ENCODE results near the gene NPW.

NPW gene

DNA sequence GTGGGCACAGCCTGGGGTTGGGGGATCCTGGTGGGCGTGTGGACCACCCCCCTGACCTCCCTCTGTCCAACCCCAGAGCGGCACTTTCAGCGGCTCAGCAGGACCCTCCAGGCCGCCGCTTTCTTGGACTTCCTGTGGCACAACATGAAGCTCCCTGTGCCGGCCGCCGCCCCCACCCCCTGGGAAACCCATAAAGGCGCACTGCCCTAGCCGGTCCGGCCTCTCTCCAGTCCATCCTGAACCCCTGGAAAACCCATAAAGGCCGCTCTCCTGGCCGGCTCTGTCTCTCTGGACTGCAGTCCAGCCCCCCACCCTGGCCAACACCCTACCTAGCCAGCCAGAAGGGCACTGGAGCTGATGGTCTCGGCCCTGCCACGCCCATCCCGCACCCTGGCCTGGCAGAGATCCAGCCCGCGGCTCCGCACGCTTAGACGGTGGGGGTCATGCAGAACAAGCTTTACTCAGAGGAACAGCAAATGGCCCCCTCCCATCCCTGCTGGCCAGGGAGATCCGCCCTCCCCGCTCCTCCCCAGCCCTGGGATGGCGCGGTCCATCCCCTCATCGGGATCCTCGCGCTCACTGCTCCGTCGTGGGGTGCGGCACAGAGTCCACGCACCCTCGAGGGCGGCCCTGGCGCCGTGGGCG lies 41.0 kb upstream of the NPW start:
- Histone ChIP-seq H3K4me3 (ENCODE audit: low read depth, low read length) (peak overlapping the region; percentile 69), H3K36me3 (ENCODE audit: control insufficient read depth, insufficient read depth, low read length) (peaks cover 43% of the 10 kb centered on the region), H3K9ac (ENCODE audit: low read length) (no peak overlapping the region), H3K27ac (ENCODE audit: low read depth, low read length) (no peak overlapping the region), H3K9me3 (ENCODE audit: control insufficient read depth, insufficient read depth, low read depth, low read length) (no peaks in the 10 kb centered on the region), H3K27me3 (ENCODE audit: control insufficient read depth, insufficient read depth, low read length) (peaks cover 43% of the 10 kb centered on the region), H3K4me1 (ENCODE audit: control insufficient read depth, insufficient read depth, low read length) (peaks cover 28% of the 10 kb centered on the region)

- H3K9me3 ChIP-seq (ENCODE audit: control insufficient read depth, insufficient read depth, low read depth, low read length): no peaks in the 10 kb centered on the region
- H3K27ac ChIP-seq (ENCODE audit: low read depth, low read length): no peak overlapping the region
- peak overlapping the region; percentile 69 for H3K4me3 ChIP-seq (ENCODE audit: low read depth, low read length)
- H3K36me3 ChIP-seq (ENCODE audit: control insufficient read depth, insufficient read depth, low read length): peaks cover 38% of the 10 kb centered on the region
- H3K27me3 ChIP-seq (ENCODE audit: control insufficient read depth, insufficient read depth, low read length): peaks cover 43% of the 10 kb centered on the region
- peak overlapping the region; percentile 56 for H3K9ac ChIP-seq (ENCODE audit: low read length)
- peaks cover 28% of the 10 kb centered on the region for H3K4me1 ChIP-seq (ENCODE audit: control insufficient read depth, insufficient read depth, low read length)
These were observed 40.1 kb upstream of the NPW start for GRCh38 chr16:1979271-1980029.

GRCh38 chr16:1980030-1980769 lies 39.4 kb upstream of the NPW start:
- Histone ChIP-seq H3K4me1 (ENCODE audit: control insufficient read depth, insufficient read depth, low read length) (peaks cover 33% of the 10 kb centered on the region), H3K27me3 (ENCODE audit: control insufficient read depth, insufficient read depth, low read length) (peaks cover 43% of the 10 kb centered on the region), H3K27ac (ENCODE audit: low read depth, low read length) (no peak overlapping the region), H3K4me3 (ENCODE audit: low read depth, low read length) (peak overlapping the region; percentile 69), H3K9ac (ENCODE audit: low read length) (peak overlapping the region; percentile 56), H3K36me3 (ENCODE audit: control insufficient read depth, insufficient read depth, low read length) (peaks cover 30% of the 10 kb centered on the region), H3K9me3 (ENCODE audit: control insufficient read depth, insufficient read depth, low read depth, low read length) (no peaks in the 10 kb centered on the region)

DNA sequence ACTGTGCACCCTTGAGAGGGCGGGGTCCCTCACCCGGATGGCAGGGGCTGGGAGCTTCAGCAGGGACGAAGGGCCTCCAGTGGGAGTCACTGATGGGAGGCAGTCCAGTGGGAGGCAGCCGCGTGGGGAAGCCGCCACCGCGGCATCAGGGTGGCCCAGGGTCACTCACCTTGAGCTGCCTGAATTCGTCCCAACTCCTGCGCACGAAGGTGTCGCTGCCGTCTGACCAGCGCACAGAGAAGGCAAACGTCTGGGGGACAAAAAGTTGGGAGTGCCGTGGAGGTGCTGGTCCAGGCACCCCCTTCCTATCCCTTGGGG lies 38.9 kb upstream of the NPW start:
- Histone ChIP-seq H3K36me3 (ENCODE audit: control insufficient read depth, insufficient read depth, low read length) (peaks cover 28% of the 10 kb centered on the region), H3K27ac (ENCODE audit: low read depth, low read length) (no peak overlapping the region), H3K27me3 (ENCODE audit: control insufficient read depth, insufficient read depth, low read length) (peaks cover 43% of the 10 kb centered on the region), H3K4me1 (ENCODE audit: control insufficient read depth, insufficient read depth, low read length) (peaks cover 34% of the 10 kb centered on the region), H3K9ac (ENCODE audit: low read length) (no peak overlapping the region), H3K9me3 (ENCODE audit: control insufficient read depth, insufficient read depth, low read depth, low read length) (no peaks in the 10 kb centered on the region), H3K4me3 (ENCODE audit: low read depth, low read length) (peak overlapping the region; percentile 69)

DNA sequence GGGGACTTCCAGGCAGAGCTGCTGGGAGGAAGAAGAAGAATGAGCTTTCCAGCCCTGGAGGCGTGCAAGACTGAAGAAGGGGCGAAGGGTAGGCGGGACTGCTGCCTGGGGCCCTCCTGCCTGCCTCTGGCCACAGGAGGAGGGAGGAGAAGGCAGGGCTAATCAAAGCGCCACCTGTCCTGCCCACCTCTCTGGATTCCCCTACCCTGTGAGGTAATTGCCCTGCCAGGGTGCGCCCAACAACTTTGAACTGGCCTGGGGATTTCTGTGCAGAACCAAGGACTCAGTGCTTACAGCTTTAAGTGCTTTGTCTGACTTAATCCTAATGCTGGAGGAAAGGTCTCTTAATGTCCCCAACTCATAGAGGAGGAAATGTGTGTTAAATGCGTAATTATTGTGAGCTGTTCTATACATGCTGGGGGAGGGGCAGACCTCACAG lies 38.2 kb upstream of the NPW start, which contains the start of gene NOXO1:
NOXO1 (minus strand) TSS at position 72 of the 439 bp plus-strand sequence. CDS start 290 bp downstream, outside the sequence.
- H3K27me3 ChIP-seq (ENCODE audit: control insufficient read depth, insufficient read depth, low read length): peaks cover 43% of the 10 kb centered on the region
- peaks cover 28% of the 10 kb centered on the region for H3K36me3 ChIP-seq (ENCODE audit: control insufficient read depth, insufficient read depth, low read length)
- peak within 1 kb of the TSS; percentile 12 for H3K9ac ChIP-seq (ENCODE audit: low read length)
- peaks cover 34% of the 10 kb centered on the region for H3K4me1 ChIP-seq (ENCODE audit: control insufficient read depth, insufficient read depth, low read length)
- no peaks in the 10 kb centered on the region for H3K9me3 ChIP-seq (ENCODE audit: control insufficient read depth, insufficient read depth, low read depth, low read length)
- H3K4me3 ChIP-seq (ENCODE audit: low read depth, low read length): peak within 1 kb of the TSS; percentile 69
- no peak within 1 kb of the TSS for H3K27ac ChIP-seq (ENCODE audit: low read depth, low read length)

GRCh38 chr16:1982013-1982433 lies 37.6 kb upstream of the NPW start:
- peaks cover 43% of the 10 kb centered on the region for H3K27me3 ChIP-seq (ENCODE audit: control insufficient read depth, insufficient read depth, low read length)
- peaks cover 34% of the 10 kb centered on the region for H3K4me1 ChIP-seq (ENCODE audit: control insufficient read depth, insufficient read depth, low read length)
- H3K9ac ChIP-seq (ENCODE audit: low read length): no peak overlapping the region
- H3K4me3 ChIP-seq (ENCODE audit: low read depth, low read length): no peak overlapping the region
- H3K27ac ChIP-seq (ENCODE audit: low read depth, low read length): no peak overlapping the region
- H3K9me3 ChIP-seq (ENCODE audit: control insufficient read depth, insufficient read depth, low read depth, low read length): no peaks in the 10 kb centered on the region
- peaks cover 26% of the 10 kb centered on the region for H3K36me3 ChIP-seq (ENCODE audit: control insufficient read depth, insufficient read depth, low read length)

- H3K9ac ChIP-seq (ENCODE audit: low read length): no peak overlapping the region
- no peak overlapping the region for H3K27ac ChIP-seq (ENCODE audit: low read depth, low read length)
- peak overlapping the region; percentile 63 for H3K4me3 ChIP-seq (ENCODE audit: low read depth, low read length)
- no peaks in the 10 kb centered on the region for H3K9me3 ChIP-seq (ENCODE audit: control insufficient read depth, insufficient read depth, low read depth, low read length)
- peaks cover 17% of the 10 kb centered on the region for H3K36me3 ChIP-seq (ENCODE audit: control insufficient read depth, insufficient read depth, low read length)
- H3K4me1 ChIP-seq (ENCODE audit: control insufficient read depth, insufficient read depth, low read length): peaks cover 34% of the 10 kb centered on the region
- peaks cover 45% of the 10 kb centered on the region for H3K27me3 ChIP-seq (ENCODE audit: control insufficient read depth, insufficient read depth, low read length)
These were observed 36.5 kb upstream of the NPW start for GRCh38 chr16:1982991-1983543.

DNA sequence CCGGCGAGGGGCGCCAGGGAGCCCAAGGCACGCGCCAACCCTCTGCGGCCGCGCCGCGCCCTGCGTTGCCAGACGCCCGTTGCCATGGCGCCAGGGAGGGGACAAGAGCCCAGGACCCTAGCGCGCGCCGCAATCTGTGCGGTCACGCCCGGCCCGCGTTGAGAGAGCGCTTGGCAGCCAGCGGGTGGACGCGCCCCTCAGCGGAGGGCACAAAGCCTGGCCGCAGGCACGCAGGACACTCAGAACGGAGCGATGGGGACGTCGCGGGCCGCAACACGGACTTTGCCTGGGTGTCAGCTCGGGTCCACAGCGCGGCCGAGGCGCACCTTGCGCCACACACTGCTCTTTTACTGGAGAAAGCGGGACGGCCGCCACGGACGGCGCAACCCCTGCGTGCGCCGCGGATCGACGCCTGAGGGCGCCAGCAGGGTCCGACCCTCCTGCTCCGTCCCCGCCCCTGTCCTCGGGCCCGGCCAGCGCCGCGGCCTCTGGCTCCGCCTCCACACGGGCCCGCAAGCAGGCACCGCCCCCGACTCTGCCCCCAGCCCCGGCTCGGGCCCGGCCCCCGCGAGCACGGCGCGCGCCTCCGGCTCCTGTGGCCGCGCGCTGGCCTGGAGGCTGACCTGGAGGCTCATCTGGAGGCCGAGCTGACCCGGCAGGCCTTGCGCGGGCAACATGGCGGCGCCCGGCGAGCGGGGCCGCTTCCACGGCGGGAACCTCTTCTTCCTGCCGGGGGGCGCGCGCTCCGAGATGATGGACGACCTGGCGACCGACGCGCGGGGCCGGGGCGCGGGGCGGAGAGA lies 35.8 kb upstream of the NPW start, which contains the start of gene GFER:
GFER (plus strand) TSS at position 650 of the 803 bp plus-strand sequence; CDS start at position 676, 26 bp downstream.
- Histone ChIP-seq H3K4me1 (ENCODE audit: control insufficient read depth, insufficient read depth, low read length) (peaks cover 34% of the 10 kb centered on the region), H3K27ac (ENCODE audit: low read depth, low read length) (peak within 1 kb of the TSS; percentile 88), H3K9ac (ENCODE audit: low read length) (peak within 1 kb of the TSS; percentile 87), H3K4me3 (ENCODE audit: low read depth, low read length) (peak within 1 kb of the TSS; percentile 83), H3K36me3 (ENCODE audit: control insufficient read depth, insufficient read depth, low read length) (peaks cover 15% of the 10 kb centered on the region), H3K27me3 (ENCODE audit: control insufficient read depth, insufficient read depth, low read length) (peaks cover 51% of the 10 kb centered on the region), H3K9me3 (ENCODE audit: control insufficient read depth, insufficient read depth, low read depth, low read length) (no peaks in the 10 kb centered on the region)

- Histone ChIP-seq H3K36me3 (ENCODE audit: control insufficient read depth, insufficient read depth, low read length) (peaks cover 15% of the 10 kb centered on the region), H3K27me3 (ENCODE audit: control insufficient read depth, insufficient read depth, low read length) (peaks cover 54% of the 10 kb centered on the region), H3K4me3 (ENCODE audit: low read depth, low read length) (peak overlapping the region; percentile 83), H3K9me3 (ENCODE audit: control insufficient read depth, insufficient read depth, low read depth, low read length) (no peaks in the 10 kb centered on the region), H3K4me1 (ENCODE audit: control insufficient read depth, insufficient read depth, low read length) (peaks cover 41% of the 10 kb centered on the region), H3K27ac (ENCODE audit: low read depth, low read length) (peak overlapping the region; percentile 88), H3K9ac (ENCODE audit: low read length) (peak overlapping the region; percentile 87)
These were observed 35.0 kb upstream of the NPW start for GRCh38 chr16:1984347-1985225.
